ENCODE data around the gene POLR2L.

The POLR2L gene

DNA sequence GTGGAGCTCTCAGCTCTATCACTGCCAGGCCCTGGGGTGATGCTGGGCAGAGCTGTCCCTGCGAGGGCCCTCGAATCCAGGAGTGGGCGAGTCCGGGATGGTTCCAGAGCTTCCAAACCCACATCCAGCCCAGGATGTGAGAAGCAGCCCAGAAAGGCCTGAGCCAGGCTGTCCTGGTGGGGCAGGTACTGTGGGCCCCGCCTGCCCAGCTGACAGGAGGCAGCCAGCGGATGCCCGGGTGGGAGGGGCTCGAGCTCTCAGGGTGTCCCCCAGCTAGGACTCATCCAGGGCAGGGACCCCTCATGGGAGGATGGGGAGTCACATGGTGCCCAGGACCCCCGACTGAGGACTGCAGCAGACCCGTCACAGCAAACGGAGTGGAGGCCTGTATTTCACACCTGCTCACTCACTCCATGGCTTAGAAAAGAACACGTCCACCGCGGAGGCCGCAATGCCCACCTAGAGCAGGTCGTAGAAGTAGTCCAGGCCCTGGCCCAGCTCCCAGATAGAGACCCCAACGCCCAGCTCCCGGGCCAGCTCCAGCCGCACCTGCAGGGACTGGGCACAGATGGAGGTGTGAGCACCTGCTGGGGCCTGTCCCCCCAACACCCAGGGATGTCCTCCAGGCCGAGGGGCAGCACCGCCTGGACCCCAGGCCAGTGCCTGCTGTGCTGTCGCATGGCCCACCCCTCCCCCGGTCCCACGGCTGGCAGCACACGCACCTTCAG is 27.2 kb upstream of the POLR2L start:
- FAIRE-seq (no peak), DNase-seq (ENCODE audit: extremely low spot score, insufficient read length, low read depth) (no peak)

DNA sequence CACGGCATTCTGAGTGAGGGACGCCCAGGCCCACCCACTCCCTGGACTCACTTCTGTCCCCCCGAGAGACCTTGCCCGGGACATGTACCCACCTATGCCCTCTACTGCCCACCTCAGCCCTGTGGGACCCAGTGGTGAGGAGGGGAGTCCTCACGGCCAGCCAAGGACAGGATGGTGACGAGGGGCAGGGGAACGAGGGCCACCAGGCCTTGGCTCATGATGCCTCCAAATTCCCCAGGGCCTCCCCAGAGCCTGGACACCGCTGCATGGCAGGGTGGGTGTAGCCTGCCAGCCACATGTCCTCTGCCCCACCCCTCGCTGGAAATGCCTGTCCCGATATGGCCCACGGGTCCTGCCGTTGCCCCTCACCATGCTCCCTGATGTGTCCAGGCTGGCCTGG is 26.5 kb upstream of the POLR2L start:
- DNase-seq (ENCODE audit: extremely low spot score, insufficient read length, low read depth), result no peak
- no peak for FAIRE-seq

DNA sequence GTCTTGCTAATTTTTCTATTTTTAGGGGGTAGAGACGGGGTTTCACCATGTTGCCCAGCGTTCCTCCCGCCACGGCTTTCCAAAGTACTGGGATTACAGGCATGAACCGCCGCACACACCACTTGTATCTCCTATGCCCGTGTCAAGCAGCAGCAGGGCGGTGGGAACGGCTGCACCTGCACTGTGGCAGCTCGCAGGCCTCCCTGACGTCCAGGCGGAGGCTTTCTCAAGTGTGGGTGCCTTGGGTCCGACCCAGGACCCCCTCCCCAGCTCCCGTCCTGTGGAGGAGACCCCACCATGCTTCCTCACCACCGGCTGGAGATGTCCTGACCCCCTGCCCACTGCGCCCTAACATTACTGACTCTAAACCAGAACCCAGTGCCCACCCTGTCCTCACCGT is 26.1 kb upstream of the POLR2L start:
- DNase-seq (ENCODE audit: extremely low spot score, insufficient read length, low read depth) (no peak), FAIRE-seq (no peak)

GRCh38 chr11:867856-868358 is 25.6 kb upstream of the POLR2L start:
- FAIRE-seq (no peak), DNase-seq (ENCODE audit: extremely low spot score, insufficient read length, low read depth) (no peak)

- FAIRE-seq, result no peak
- DNase-seq (ENCODE audit: extremely low spot score, insufficient read length, low read depth), result no peak
Observed at GRCh38 chr11:866481-866880, 24.2 kb upstream of the POLR2L start.

GRCh38 chr11:865462-866430 is 23.4 kb upstream of the POLR2L start:
- FAIRE-seq, result no peak
- no peak for DNase-seq (ENCODE audit: extremely low spot score, insufficient read length, low read depth)

DNA sequence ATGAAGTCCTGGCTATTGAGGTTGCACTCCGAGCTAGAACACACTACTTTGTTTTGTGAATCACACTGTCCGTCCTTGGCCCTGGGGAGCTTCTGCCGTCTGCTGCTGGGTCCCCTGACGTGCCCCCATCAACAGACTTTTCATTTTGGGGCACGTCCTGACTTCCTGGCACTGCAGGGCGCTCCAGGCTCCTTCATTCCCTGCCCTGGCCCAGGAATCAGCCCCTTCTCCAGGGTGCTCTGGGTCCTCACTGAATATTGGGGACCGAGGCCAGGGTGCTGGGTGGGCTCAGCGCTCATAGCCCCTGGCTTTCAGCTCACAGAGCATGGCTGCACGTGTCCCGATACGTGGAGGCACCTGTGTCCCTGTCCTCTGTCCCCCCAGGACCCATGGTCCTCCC is 22.6 kb upstream of the POLR2L start:
- no peak for DNase-seq (ENCODE audit: extremely low spot score, insufficient read length, low read depth)
- FAIRE-seq, result no peak

DNA sequence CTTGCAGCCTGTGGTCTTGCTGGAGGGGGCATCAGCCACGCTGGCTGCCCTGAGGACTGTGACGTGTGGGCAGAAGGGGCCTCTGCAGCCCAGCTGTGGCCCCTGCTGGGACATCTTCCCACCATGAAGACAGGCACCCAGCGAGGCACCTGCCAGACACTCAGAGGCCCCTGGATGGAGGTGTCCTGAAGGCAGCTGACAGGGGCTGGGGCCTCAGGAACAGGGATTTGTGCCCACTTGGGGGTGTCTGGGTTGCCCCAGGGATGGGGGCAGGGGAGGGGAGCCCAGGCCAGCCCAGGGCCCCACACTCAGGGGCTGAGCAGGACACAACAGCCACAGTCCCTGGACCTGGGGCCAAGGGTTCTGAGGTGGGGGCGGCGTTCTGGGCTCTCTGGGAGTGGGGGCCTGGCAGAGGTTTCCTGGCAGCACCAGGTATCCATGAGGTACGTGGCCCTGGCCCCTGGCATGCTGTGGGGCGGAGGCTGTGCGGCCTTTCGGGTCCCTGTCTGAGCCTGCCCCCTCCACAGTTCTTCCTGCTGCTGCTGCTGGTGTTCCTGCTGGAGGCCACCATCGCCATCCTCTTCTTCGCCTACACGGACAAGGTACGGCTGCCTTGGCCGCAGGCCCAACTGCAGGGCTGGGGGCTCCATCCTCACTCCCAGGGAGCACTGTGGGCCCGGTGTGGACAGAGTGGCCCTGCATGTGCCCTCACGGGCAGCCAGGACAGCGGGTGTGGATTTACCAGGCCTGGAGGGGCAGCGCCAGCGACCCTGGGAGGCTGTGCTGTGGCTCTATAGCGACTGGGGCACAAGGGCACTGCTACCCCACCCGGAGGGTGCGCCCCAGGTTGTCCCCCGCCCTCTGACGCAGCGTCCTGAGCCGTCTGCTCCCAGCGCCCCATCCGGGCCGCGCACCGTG is 21.8 kb upstream of the POLR2L start:
- DNase-seq (ENCODE audit: extremely low spot score, insufficient read length, low read depth) (no peak), FAIRE-seq (no peak)

DNA sequence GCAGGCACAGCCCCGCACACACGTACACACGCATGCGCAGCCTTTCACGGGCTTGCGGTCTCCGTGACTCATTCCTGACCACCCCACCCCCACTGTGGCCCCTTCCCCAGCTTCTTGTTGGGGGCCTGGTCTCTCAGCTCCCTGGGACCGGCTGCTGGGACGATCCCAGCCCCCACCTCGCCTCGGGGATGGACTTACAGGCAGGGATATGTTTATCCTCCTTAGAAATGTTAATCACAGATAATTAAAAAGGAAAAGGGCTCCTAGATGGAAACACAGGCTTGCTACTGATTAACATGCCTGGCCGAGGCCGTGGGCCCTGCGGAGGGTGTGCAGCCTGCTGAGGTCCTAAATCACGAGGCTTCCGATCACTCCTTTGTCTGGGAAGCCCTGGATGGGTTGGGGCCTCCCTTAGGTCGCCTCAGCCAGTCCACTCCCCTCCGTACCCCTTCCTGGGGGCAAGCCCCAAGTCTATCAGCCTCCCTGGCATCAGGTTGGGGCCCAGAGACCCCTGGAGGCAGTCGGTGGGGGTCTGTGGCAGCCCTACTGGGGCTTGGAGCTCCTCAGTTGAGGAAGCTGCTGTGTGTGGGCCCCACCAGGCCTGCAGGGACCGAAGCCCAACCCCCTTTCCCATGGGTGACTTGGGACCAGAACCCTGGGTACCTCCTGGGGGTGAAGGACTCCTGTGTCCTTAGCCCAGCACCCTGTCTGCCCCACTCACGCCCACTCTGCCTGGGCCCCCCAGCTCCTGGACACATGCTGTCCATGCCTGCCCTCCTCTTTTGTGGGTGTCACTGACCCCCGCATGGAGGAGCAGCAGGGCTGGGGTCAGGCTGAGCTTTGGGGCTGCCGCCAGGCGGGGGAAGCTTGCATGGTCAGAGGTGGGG is 20.9 kb upstream of the POLR2L start:
- DNase-seq (ENCODE audit: extremely low spot score, insufficient read length, low read depth), result no peak
- FAIRE-seq, result no peak

- no peak for FAIRE-seq
Observed at GRCh38 chr11:862696-863022, 20.3 kb upstream of the POLR2L start.

DNA sequence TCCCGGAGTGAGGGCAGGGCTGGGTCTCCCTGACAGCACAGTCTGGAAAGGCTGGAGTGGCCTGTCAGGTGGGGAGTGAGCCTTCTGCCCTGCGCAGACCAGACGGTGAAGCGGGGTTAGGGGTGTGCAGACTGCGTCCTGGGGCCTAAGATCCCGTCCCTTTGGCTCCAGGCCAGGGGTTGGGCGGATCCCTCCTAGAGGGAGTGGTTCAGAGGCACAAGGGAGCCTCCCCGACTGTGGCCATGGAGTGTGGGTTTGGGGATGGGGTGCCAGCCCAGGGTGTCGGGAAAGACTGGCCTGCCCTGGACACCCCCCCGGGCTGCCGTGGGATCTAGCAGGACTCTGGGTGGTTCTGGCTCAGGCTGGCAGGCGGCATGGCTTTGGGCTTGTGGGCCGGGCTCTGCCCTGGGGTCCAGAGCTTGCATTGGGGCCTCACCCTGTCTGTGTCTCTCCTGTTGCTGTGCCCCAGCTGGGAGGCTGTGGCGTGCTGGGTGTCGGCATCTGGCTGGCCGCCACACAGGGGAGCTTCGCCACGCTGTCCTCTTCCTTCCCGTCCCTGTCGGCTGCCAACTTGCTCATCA is 19.8 kb upstream of the POLR2L start:
- FAIRE-seq (no peak), DNase-seq (ENCODE audit: extremely low spot score, insufficient read length, low read depth) (no peak)

More at GRCh38 chr11:862696-863022, 20.3 kb upstream of the POLR2L start:
- no peak for DNase-seq (ENCODE audit: extremely low spot score, insufficient read length, low read depth)

- FAIRE-seq (no peak), DNase-seq (ENCODE audit: extremely low spot score, insufficient read length, low read depth) (no peak)
Observed at GRCh38 chr11:861105-861479, 18.8 kb upstream of the POLR2L start.

DNA sequence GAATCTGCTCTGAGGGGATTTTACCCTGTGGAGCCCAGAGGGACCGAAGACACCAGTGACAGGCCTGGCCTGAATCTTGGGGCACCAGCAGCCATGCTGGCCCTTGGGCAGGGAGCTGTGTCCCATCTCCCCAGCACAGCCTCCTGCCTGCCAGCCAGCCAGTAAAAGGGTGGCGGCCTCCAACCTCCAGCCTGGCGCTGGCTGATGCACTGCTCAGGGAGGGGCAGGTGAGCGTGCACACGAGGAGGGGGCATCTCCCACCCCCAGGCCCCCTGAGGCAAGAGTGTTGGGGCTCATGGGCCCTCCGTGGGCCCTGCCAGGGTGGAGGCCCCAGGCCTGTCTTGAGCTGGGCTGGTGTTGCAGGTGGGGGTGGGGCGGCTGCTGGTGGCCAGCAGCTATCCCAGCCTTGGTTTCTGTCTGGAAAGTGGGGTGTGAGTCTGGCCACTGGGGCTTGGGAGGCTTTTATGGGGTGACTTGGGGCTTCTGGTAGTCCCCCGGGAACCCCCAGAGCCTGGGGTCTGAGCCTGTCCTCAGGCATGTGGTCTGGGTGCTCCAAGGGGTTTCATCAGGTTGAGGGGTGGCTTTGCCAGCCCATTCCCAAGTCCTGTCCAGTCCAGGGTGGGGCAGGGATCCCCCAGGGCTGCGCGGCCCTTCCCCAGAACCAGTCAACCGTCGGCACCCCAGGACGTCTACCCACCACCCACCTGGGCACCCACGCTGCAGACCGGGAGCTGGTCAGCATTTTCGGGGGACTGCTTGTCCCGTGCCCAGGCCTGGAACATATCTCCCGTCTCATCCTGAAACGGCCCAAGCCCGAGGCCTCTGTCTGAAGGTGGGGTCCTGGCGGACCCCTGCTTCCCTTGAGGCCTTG is 18.1 kb upstream of the POLR2L start:
- no peak for DNase-seq (ENCODE audit: extremely low spot score, insufficient read length, low read depth)
- FAIRE-seq, result no peak

GRCh38 chr11:859394-860131 is 17.2 kb upstream of the POLR2L start:
- DNase-seq (ENCODE audit: extremely low spot score, insufficient read length, low read depth), result no peak
- no peak for FAIRE-seq

DNA sequence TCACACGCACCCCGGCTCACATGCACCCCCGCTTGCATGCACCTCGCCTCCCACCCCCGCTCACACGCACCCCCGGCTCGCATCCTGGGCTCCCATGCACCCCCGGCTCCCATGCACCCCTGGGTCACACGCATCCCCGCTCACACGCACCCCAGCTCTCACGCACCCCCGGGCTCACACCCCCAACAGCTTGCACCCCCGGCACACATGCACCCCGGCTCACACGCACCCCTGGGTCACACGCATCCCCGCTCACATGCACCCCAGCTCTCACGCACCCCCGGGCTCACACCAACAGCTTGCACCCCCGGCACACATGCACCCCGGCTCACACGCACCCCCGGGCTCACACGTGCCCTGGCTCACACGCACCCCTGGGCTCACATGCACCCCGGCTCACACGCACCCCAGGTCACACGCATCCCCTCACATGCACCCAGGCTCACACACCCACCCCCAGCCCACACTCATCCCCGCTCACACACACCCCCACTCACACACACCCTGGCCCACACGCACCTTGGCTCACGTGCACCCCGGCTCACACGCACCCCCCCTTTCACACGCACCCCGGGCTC is 16.5 kb upstream of the POLR2L start:
- no peak for FAIRE-seq
- DNase-seq (ENCODE audit: extremely low spot score, insufficient read length, low read depth), result no peak

- DNase-seq (ENCODE audit: extremely low spot score, insufficient read length, low read depth) (no peak), FAIRE-seq (no peak)
Observed at GRCh38 chr11:858053-858761, 15.9 kb upstream of the POLR2L start.
